Measurements from ENCODE around the gene NEU4.

Gene NEU4

GRCh38 chr2:241863536-241863954 is 54.6 kb downstream of the NEU4 start:
- no peak overlapping the region for H3K4me3 ChIP-seq (replicated peaks in 1 of 2; ENCODE audit: low read depth in 2 of 2, low read length in 2 of 2)
- TF ChIP-seq CTCF (IDR thresholded peaks at IDR 0.05; ENCODE audit: low read depth, low read length): no peak
- DNase-seq (ENCODE audit: low read depth in 2 of 2): peak; percentile 41

- no peak overlapping the region for H3K4me3 ChIP-seq (replicated peaks in 1 of 2; ENCODE audit: low read depth in 2 of 2, low read length in 2 of 2)
- no peak for TF ChIP-seq CTCF (IDR thresholded peaks at IDR 0.05; ENCODE audit: low read depth, low read length)
Observed at GRCh38 chr2:241864168-241864849, 55.3 kb downstream of the NEU4 start.

GRCh38 chr2:241864850-241865213 is 55.8 kb downstream of the NEU4 start:
- no peak for DNase-seq (ENCODE audit: low read depth in 2 of 2)
- no peak for TF ChIP-seq CTCF (IDR thresholded peaks at IDR 0.05; ENCODE audit: low read depth, low read length)
- H3K4me3 ChIP-seq (replicated peaks in 1 of 2; ENCODE audit: low read depth in 2 of 2, low read length in 2 of 2): no peak overlapping the region

More at GRCh38 chr2:241864168-241864849, 55.3 kb downstream of the NEU4 start:
- DNase-seq (ENCODE audit: low read depth in 2 of 2): no peak

- TF ChIP-seq CTCF (IDR thresholded peaks at IDR 0.05; ENCODE audit: low read depth, low read length): no peak
- no peak for DNase-seq (ENCODE audit: low read depth in 2 of 2)
- no peak overlapping the region for H3K4me3 ChIP-seq (replicated peaks in 1 of 2; ENCODE audit: low read depth in 2 of 2, low read length in 2 of 2)
Observed at GRCh38 chr2:241865416-241865956, 56.5 kb downstream of the NEU4 start.

- TF ChIP-seq CTCF (IDR thresholded peaks at IDR 0.05; ENCODE audit: low read depth, low read length): no peak
- no peak overlapping the region for H3K4me3 ChIP-seq (replicated peaks in 1 of 2; ENCODE audit: low read depth in 2 of 2, low read length in 2 of 2)
- peak in 1 of 2 donors; percentile 24 for DNase-seq (ENCODE audit: low read depth in 2 of 2)
Observed at GRCh38 chr2:241865957-241866789, 57.2 kb downstream of the NEU4 start.

Measured in cardiac fibroblast (primary cell).